ENCODE results near the gene DBN1. TPM values are rescaled to one million over a fixed set of nuclear protein-coding genes. Genes with fewer than 3 reads are reported as not detected.
A peak's percentile ranks its signal among the peaks of the same experiment; 100 is the strongest.

Gene DBN1
- total RNA-seq, 1 experiment from 2014 or later: 286 TPM

DNA sequence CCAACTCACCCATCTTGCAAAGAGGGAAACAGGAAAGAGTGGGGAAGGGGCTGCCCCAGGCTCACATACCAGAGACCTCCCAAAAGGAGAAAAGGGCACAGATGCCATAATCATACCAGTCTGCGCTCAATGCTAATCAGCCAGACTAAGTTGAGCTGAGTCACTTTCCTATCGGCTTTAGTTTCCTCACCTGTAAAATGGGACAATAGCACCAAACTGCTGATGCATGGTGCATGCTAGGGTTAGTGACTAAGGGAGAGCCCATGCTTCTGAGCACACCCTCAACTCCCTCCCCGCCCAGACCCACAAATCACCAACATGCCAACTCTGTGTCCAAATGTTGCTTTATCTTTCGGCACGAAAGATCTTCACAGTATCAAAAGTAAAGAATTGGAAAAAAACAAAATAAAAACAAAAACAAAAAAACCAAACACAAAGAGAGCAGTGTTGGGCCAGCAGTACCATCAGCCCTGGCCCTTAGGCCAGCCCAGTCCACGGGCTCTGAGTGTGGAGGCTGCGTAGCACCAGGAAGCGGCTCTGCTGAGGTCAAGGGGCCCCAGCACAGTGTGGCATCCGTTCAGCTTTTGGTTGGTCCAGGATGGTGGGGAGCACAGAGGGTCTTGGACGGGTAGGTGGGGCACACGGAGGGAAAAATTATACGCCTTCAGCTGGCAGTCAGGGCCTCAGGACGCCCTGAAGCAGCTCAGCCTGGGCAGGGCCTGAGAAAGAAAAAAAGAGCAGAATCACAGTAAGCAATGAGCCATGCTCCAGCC lies 46.2 kb upstream of the DBN1 start:
- no TSS peak for BruUV-seq (replicated peaks)
- Histone ChIP-seq H3K36me3 (ENCODE audit: insufficient read depth, low read length, poor library complexity, severe bottlenecking) (peaks cover 24% of the 10 kb centered on the region), H3K27me3 (replicated peaks; ENCODE audit: insufficient read depth, low read depth, low read length, poor library complexity) (no peaks in the 10 kb centered on the region), H3K9me3 (ENCODE audit: low read depth, low read length, poor library complexity, severe bottlenecking) (no peaks in the 10 kb centered on the region), H3K4me1 (ENCODE audit: insufficient read depth, low read length, poor library complexity, severe bottlenecking) (no peaks in the 10 kb centered on the region), H3K27ac (ENCODE audit: low read depth, low read length, poor library complexity, severe bottlenecking) (no peak overlapping the region), H3K4me3 (ENCODE audit: low read depth, low read length, poor library complexity, severe bottlenecking) (no peak overlapping the region)
- CTCF ChIA-PET: no interaction called here
- no peak for DNase-seq (ENCODE audit: low spot score)
- POLR2A ChIA-PET (ENCODE audit: low non-redundant PET): no interaction called here
- TF ChIP-seq EZH2 (IDR thresholded peaks at IDR 0.05; ENCODE audit: borderline replicate concordance, low read depth, low read length, poor library complexity, severe bottlenecking): no peak
- TF ChIP-seq, protein P1, sequence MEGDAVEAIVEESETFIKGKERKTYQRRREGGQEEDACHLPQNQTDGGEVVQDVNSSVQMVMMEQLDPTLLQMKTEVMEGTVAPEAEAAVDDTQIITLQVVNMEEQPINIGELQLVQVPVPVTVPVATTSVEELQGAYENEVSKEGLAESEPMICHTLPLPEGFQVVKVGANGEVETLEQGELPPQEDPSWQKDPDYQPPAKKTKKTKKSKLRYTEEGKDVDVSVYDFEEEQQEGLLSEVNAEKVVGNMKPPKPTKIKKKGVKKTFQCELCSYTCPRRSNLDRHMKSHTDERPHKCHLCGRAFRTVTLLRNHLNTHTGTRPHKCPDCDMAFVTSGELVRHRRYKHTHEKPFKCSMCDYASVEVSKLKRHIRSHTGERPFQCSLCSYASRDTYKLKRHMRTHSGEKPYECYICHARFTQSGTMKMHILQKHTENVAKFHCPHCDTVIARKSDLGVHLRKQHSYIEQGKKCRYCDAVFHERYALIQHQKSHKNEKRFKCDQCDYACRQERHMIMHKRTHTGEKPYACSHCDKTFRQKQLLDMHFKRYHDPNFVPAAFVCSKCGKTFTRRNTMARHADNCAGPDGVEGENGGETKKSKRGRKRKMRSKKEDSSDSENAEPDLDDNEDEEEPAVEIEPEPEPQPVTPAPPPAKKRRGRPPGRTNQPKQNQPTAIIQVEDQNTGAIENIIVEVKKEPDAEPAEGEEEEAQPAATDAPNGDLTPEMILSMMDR (conservative IDR thresholded peaks at IDR 0.05; ENCODE audit: low read depth, low read length): no peak
- intact Hi-C loops (cut with micrococcal nuclease; ENCODE audit: unreplicated experiment): no loop called here

DNA sequence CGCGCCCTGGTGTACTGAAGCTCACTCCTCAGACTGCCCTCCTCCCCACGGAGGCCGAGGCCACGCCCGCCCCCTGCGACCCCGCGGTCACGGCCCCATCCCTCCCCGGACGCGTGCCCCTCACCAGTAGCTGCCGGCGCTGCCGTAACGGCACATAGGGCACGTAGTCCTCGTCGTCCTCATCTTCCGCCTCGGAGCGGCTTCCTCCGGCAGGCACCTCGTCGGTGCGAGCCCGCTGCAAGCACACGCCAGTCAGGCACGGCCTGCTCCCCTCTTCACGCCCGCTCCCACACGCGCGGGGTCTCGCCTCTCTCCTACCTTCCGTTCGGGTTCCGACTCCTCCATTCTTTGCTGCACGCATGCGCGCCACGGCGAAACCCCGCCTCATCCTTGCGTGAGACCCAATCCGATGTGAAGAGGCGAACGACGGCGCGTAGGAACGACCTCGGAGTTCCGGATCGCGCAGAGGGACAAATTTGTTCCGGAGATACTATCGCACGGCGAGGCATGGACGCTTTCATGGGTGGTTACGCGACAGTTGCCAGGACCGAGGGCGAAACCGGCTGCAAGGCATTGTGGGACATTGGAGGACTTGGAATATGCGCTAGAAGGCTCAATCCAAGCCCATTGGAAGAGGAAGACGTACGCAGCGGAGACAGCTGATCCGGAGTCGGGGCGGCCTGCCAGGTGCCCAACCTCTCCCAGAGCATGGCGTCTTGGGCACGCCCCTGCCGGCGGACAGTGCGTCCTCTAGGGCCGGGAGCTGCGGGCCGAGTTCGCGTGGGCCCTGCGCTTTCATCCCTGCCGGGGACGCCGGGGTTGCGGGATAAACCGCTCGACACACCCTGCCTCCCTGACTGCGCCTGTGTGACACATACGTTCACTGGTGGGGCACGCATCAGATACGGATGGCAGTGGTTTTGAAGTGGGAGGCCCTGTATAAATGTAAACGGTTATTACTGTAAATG lies 43.5 kb upstream of the DBN1 start, which contains the start of gene DDX41:
Gene DDX41, minus strand, starts transcription at position 361 of the 968 bp plus-strand sequence. Its CDS starts 16 bp downstream, at position 345.
- ChIA-PET CTCF (interaction anchor here (0.6 to 0.7 kb wide), 2 partner anchors 20 to 26 kb away, joined by 3 read pairs; partner anchors contain the start of gene PDLIM7), POLR2A (ENCODE audit: low non-redundant PET) (interaction anchor here (0.7 kb wide), 1 partner anchor 91 kb away, joined by 4 read pairs; no protein-coding TSS in a partner anchor)
- Histone ChIP-seq H3K9me3 (ENCODE audit: low read depth, low read length, poor library complexity, severe bottlenecking) (no peaks in the 10 kb centered on the region), H3K27me3 (replicated peaks; ENCODE audit: insufficient read depth, low read depth, low read length, poor library complexity) (no peaks in the 10 kb centered on the region), H3K27ac (ENCODE audit: low read depth, low read length, poor library complexity, severe bottlenecking) (peak within 1 kb of the TSS; percentile 88), H3K36me3 (ENCODE audit: insufficient read depth, low read length, poor library complexity, severe bottlenecking) (peaks cover 45% of the 10 kb centered on the region), H3K4me1 (ENCODE audit: insufficient read depth, low read length, poor library complexity, severe bottlenecking) (no peaks in the 10 kb centered on the region), H3K4me3 (ENCODE audit: low read depth, low read length, poor library complexity, severe bottlenecking) (peak within 1 kb of the TSS; percentile 90)
- intact Hi-C loops (cut with micrococcal nuclease; ENCODE audit: unreplicated experiment): no loop called here
- peak; percentile 97 for DNase-seq (ENCODE audit: low spot score)
- TF ChIP-seq EZH2 (IDR thresholded peaks at IDR 0.05; ENCODE audit: borderline replicate concordance, low read depth, low read length, poor library complexity, severe bottlenecking): no peak
- TF ChIP-seq, protein P1 (conservative IDR thresholded peaks at IDR 0.05; ENCODE audit: low read depth, low read length): no peak
- BruUV-seq (replicated peaks): no TSS peak

DNA sequence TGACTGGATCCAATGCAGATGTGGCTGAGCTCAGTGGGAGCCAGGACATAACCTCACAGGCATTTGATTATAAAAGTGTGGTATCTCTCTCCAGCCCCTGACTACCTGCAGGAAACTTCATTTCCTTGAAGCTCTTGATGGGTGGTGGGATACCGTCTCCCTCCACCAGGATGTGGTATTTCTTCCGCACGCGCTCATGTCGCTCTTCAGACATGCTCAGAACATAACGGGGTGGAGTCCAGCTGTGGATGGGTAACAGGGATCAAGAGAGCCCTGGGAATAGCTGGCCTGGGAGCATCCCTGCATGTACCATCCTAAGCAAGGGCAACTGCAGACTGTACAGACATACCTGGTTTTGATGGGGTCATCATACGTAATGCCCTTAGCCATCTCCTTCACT lies 42.1 kb upstream of the DBN1 start:
- no peaks in the 10 kb centered on the region for H3K27me3 ChIP-seq (replicated peaks; ENCODE audit: insufficient read depth, low read depth, low read length, poor library complexity)
- CTCF ChIA-PET: interaction anchor here (0.6 kb wide), 1 partner anchor 15 kb away, joined by 3 read pairs; no protein-coding TSS in a partner anchor
- TSS peak; percentile 68 for BruUV-seq (replicated peaks)
- H3K4me3 ChIP-seq (ENCODE audit: low read depth, low read length, poor library complexity, severe bottlenecking): peak overlapping the region; percentile 90
- no peak for DNase-seq (ENCODE audit: low spot score)
- no peaks in the 10 kb centered on the region for H3K4me1 ChIP-seq (ENCODE audit: insufficient read depth, low read length, poor library complexity, severe bottlenecking)
- H3K27ac ChIP-seq (ENCODE audit: low read depth, low read length, poor library complexity, severe bottlenecking): no peak overlapping the region
- TF ChIP-seq EZH2 (IDR thresholded peaks at IDR 0.05; ENCODE audit: borderline replicate concordance, low read depth, low read length, poor library complexity, severe bottlenecking): no peak
- TF ChIP-seq, protein P1 (conservative IDR thresholded peaks at IDR 0.05; ENCODE audit: low read depth, low read length): no peak
- POLR2A ChIA-PET (ENCODE audit: low non-redundant PET): interaction anchor here (0.6 kb wide), 1 partner anchor 104 kb away, joined by 5 read pairs; no protein-coding TSS in a partner anchor
- peaks cover 50% of the 10 kb centered on the region for H3K36me3 ChIP-seq (ENCODE audit: insufficient read depth, low read length, poor library complexity, severe bottlenecking)
- intact Hi-C loops (cut with micrococcal nuclease; ENCODE audit: unreplicated experiment): no loop called here
- H3K9me3 ChIP-seq (ENCODE audit: low read depth, low read length, poor library complexity, severe bottlenecking): no peaks in the 10 kb centered on the region

Measured in A673 (cell line).